Right lobe of liver (tissue), 6 donors: ENCODE data around the gene TSPAN31. TPM values are rescaled to one million over a fixed set of nuclear protein-coding genes. Genes with fewer than 3 reads are reported as not detected.

Experiments
- ATAC-seq, 4 donors: fragments of 200-7000 bp; cut with Tn5 transposase; one replicate each; pipeline ENCODE4 v1.9.1; 2020; ENCODE audit warnings: mild to moderate bottlenecking in 4 of 4, moderate library complexity in 4 of 4
- DNase-seq, 3 donors: peaks; one replicate each; pipeline ENCODE4 v3.0.0-alpha.2; 2020
- H3K27ac ChIP-seq, 3 donors: fragments of 200-600 bp; one replicate each; pipeline ENCODE4 v1.8.0; 2022
- H3K27me3 ChIP-seq, 2 donors: fragments of 200-600 bp; one replicate each; pipeline ENCODE4 v1.8.0; 2022
- H3K36me3 ChIP-seq, 4 donors: fragments of 200-600 bp; sonication (generic) in 1 of 4; one replicate each; pipeline versions ENCODE4 v1.5.1 to v1.8.0; 2017 to 2022; ENCODE audit warnings: control low read depth in 1 of 4
- H3K4me1 ChIP-seq, 4 donors: fragments of 200-600 bp; sonication (generic) in 1 of 4; one replicate each; pipeline versions ENCODE4 v1.5.1 to v1.8.0; 2017 to 2022; ENCODE audit warnings: control low read depth in 1 of 4
- H3K4me3 ChIP-seq, 3 donors: fragments of 200-600 bp; one replicate each; pipeline ENCODE4 v1.8.0; 2022
- H3K9me3 ChIP-seq, 4 donors: fragments of 200-600 bp; sonication (generic) in 1 of 4; one replicate each; pipeline versions ENCODE4 v1.5.1 to v1.8.0; 2017 to 2022; ENCODE audit warnings: control low read depth in 1 of 4
- CTCF ChIP-seq, 4 donors: fragments of 200-600 bp in 3 of 4; fragments of 450-650 bp in 1 of 4; IDR thresholded peaks; one replicate each; pipeline versions ENCODE4 v1.5.1 to v1.8.0; 2016 to 2022; ENCODE audit warnings: antibody characterized with exemption in 4 of 4, mild to moderate bottlenecking in 2 of 4
- POLR2A ChIP-seq: fragments of 450-650 bp; IDR thresholded peaks from one replicate; pipeline ENCODE4 v1.6.1; 2017; ENCODE audit warnings: antibody characterized with exemption, mild to moderate bottlenecking
- WGBS: methylation state at CpG from one replicate; pipeline ENCODE4 v1.1.6; 2018; ENCODE audit warnings: low coverage, low lambda C conversion rate; ENCODE audit not compliant: insufficient coverage; ENCODE audit errors: missing lambda C conversion rate; 5-methylcytosine and 5-hydroxymethylcytosine counted together
- intact Hi-C, 2 donors: fragments of 100-400 bp; cut with DNase I; formaldehyde crosslinking; loops; one replicate each; pipeline versions ENCODE4 v1.11.2 to v1.14.1; 2022
- total RNA-seq, 6 experiments: library from RNA; depleted of rRNA in 2 of 6; stranded (reverse); fragments of >200 nt in 2 of 6; fragmentation: NEBNext Ultra II Directional in 3 of 6; extraction: Animal tissue kit (Norgen Biotek cat#: 25700) in 3 of 6; gene quantifications; one replicate each; pipeline versions ENCODE4 v1.1.0 to v1.2.4, GENCODE V29; 2016 to 2023
- donor health status: DM: no; HTN: yes; CAD: no.
- donor health status: DM: no; HTN: no; CAD: no.
- donor health status: DM: no; HTN: no; CAD: no.
- donor health status: DM: no; HTN: yes; CAD: no.
- donor health status: DM: no; HTN: yes; CAD: no.

The TSPAN31 gene
- total RNA-seq, 6 experiments from 2014 or later, result 15.1 to 34.4 (median 20.6) TPM

DNA sequence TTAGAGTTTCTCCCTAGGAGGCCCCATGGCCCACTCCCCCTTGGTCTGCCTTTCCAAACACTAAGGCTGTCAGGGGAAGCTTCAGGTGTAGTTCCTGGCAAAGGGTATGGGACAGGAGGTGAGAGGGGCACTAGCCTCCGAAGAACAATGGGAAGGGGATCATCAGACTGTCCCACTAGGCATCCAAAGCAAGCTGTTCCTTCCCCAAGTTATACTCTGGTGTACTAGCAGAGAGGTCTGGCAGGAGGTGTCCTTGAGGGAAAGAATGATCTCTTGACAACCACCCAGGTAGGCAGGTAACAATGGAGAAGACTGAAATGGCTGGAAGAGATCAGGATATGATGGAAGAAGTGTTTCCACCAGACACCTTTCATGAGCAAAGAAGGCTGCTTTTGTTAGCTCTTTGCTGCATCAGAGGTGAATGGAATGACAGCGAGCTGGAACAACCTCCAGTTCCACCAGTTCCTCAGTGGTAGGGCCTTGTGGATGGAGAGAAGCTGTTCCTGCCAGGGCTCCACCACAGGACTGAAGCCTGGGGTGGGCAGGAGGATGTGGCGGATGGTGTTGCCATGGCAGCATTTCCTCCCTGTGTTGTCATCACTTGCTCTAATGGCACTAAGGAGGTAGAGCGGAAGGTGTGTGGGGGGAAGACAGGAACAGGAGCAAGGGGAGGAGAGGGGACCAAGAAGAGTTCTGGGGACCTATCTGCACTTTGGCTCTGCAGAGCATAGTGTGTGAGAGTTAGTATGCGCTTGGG lies 4.0 kb upstream of the TSPAN31 start:
- Histone ChIP-seq H3K27ac (no peak overlapping the region), H3K4me1 (peaks cover 0 to 17% (median 6%) of the 10 kb centered on the region in 4 donors), H3K27me3 (peaks cover 0 to 22% of the 10 kb centered on the region in 2 donors), H3K36me3 (no peaks in the 10 kb centered on the region), H3K9me3 (no peaks in the 10 kb centered on the region), H3K4me3 (no peak overlapping the region)
- DNase-seq (peak in 1 of 3 donors; percentile 63), ATAC-seq (no peak)
- 63% methylated on average over 3 of the region's 5 CpGs for WGBS
- intact Hi-C loops, result no loop called here
- TF ChIP-seq POLR2A (no peak), CTCF (IDR thresholded peaks at IDR 0.05) (no peak)

- H3K4me1 ChIP-seq, result peaks cover 0 to 22% (median 6%) of the 10 kb centered on the region in 4 donors
- H3K9me3 ChIP-seq, result no peaks in the 10 kb centered on the region
- intact Hi-C loops, result no loop called here
- no peak for DNase-seq
- no peak for ATAC-seq
- 67% methylated on average over 1 of the region's 1 CpG for WGBS
- H3K4me3 ChIP-seq, result peak overlapping the region in 1 of 3 donors; percentile 13
- H3K27ac ChIP-seq, result peak overlapping the region in 1 of 3 donors; percentile 22
- TF ChIP-seq POLR2A, result no peak
- no peak for TF ChIP-seq CTCF (IDR thresholded peaks at IDR 0.05)
- H3K36me3 ChIP-seq, result no peaks in the 10 kb centered on the region
- H3K27me3 ChIP-seq, result peaks cover 0 to 18% of the 10 kb centered on the region in 2 donors
Measured at GRCh38 chr12:57741413-57741789, 3.4 kb upstream of the TSPAN31 start.

DNA sequence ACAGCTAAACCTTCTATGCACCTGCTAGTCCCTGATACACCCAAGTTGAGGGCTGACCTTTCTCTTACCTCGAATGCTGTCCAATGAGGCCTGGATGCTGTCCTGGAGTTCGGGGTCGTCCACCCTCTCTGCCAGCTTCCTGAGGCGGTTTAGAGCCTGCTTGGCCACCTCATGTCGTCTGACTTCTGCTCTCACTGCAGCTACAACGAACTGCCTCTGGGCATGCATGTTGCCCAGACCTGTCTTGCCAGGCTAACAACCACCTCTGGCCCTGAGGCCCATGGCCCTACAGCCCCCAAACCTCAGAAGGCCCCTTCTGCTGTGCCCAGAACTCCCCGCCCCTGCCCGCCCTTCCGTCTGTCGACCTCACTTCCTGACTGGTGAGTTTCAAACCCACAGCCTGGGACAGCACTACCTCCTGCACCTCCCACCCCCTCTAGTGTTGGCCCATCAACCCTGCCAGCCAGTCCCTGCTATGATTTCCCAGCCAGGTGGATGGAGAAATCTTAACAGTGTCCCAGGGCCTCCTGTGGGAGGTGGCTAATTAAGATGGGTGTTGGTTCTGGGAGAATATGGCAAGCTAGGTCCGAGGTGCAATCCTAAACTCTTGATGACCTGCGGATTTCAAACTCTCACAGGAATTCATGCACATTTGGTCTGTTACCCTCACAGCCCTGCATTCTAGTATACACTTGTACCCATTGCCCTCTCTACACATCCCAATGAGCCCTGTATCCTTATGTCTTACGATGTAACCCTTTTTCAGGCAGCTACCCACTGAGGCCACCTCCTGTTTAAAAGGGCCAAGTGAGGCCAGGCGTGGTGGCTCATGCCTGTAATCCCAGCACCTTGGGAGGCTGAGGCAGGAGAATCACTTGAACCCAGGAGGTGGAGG lies 2.7 kb upstream of the TSPAN31 start:
- Histone ChIP-seq H3K27ac (peak overlapping the region in 1 of 3 donors; percentile 22), H3K4me3 (peak overlapping the region in 1 of 3 donors; percentile 13), H3K27me3 (peaks cover 0 to 13% of the 10 kb centered on the region in 2 donors), H3K9me3 (no peaks in the 10 kb centered on the region), H3K36me3 (peaks cover 0 to 7% (median 2%) of the 10 kb centered on the region in 4 donors), H3K4me1 (peaks cover 0 to 21% (median 5%) of the 10 kb centered on the region in 4 donors)
- TF ChIP-seq POLR2A, result no peak
- TF ChIP-seq CTCF (IDR thresholded peaks at IDR 0.05), result peak in 2 of 4 donors; percentile 11 to 13
- intact Hi-C loops, result no loop called here
- no peak for ATAC-seq
- peak in 1 of 3 donors; percentile 63 for DNase-seq
- 43% methylated on average over 9 of the region's 14 CpGs for WGBS

- H3K27ac ChIP-seq, result no peak overlapping the region
- peaks cover 0 to 22% (median 12%) of the 10 kb centered on the region in 4 donors for H3K36me3 ChIP-seq
- intact Hi-C loops, result no loop called here
- H3K27me3 ChIP-seq, result no peaks in the 10 kb centered on the region
- 68% methylated on average over 2 of the region's 2 CpGs for WGBS
- H3K9me3 ChIP-seq, result no peaks in the 10 kb centered on the region
- no peak overlapping the region for H3K4me3 ChIP-seq
- no peak for ATAC-seq
- H3K4me1 ChIP-seq, result peaks cover 0 to 8% (median 0%) of the 10 kb centered on the region in 4 donors
- no peak for DNase-seq
- no peak for TF ChIP-seq CTCF (IDR thresholded peaks at IDR 0.05)
- TF ChIP-seq POLR2A, result no peak
Measured at GRCh38 chr12:57743769-57744168, 1.1 kb upstream of the TSPAN31 start.
